H9 (cell line): ENCODE results near the gene ITGA11. TPM values are rescaled to one million over a fixed set of nuclear protein-coding genes. Genes with fewer than 3 reads are reported as not detected.

ENCODE experiments used
- DNase-seq: peaks from one replicate; pipeline ENCODE4 v3.0.0-alpha.2; 2017
- H2AFZ ChIP-seq: one replicate; pipeline ENCODE4 v1.6.1; 2013; ENCODE audit warnings: mild to moderate bottlenecking, low read length, control low read depth, moderate library complexity
- H2AK5ac ChIP-seq: 2 replicates; pipeline ENCODE4 v1.6.1; 2013; ENCODE audit warnings: low read length, control low read depth, mixed read lengths; ENCODE audit not compliant: insufficient read length
- H2BK120ac ChIP-seq: one replicate; pipeline ENCODE4 v1.6.1; 2013; ENCODE audit warnings: low read depth, mild to moderate bottlenecking, low read length, control low read depth, inconsistent platforms; ENCODE audit not compliant: poor library complexity, severe bottlenecking
- H2BK12ac ChIP-seq: 2 replicates; pipeline ENCODE4 v1.6.1; 2013; ENCODE audit warnings: low read length, control low read depth, mixed read lengths, low read depth; ENCODE audit not compliant: insufficient read length
- H2BK15ac ChIP-seq: 2 replicates; pipeline ENCODE4 v1.6.1; 2013; ENCODE audit warnings: low read depth, low read length, control low read depth
- H2BK20ac ChIP-seq: one replicate; pipeline ENCODE4 v1.6.1; 2013; ENCODE audit warnings: low read depth, mild to moderate bottlenecking, low read length, control low read depth, inconsistent platforms; ENCODE audit not compliant: poor library complexity, severe bottlenecking
- H2BK5ac ChIP-seq: 2 replicates; pipeline ENCODE4 v1.6.1; 2013; ENCODE audit warnings: low read length, control low read depth, mixed read lengths; ENCODE audit not compliant: insufficient read length
- H3K14ac ChIP-seq: 2 replicates; pipeline ENCODE4 v1.6.1; 2013; ENCODE audit warnings: low read length, control low read depth; ENCODE audit not compliant: insufficient read depth
- H3K18ac ChIP-seq: 2 replicates; pipeline ENCODE4 v1.6.1; 2013; ENCODE audit warnings: low read depth, mild to moderate bottlenecking, mixed read lengths, low read length, control low read depth; ENCODE audit not compliant: insufficient read length
- H3K23ac ChIP-seq: 2 replicates; pipeline ENCODE4 v1.6.1; 2013; ENCODE audit warnings: low read length, control low read depth, mixed read lengths, low read depth; ENCODE audit not compliant: insufficient read length
- H3K23me2 ChIP-seq: 2 replicates; pipeline ENCODE4 v1.6.1; 2013; ENCODE audit warnings: low read depth, mild to moderate bottlenecking, mixed read lengths, low read length, control low read depth; ENCODE audit not compliant: insufficient read length, poor library complexity, severe bottlenecking
- H3K27ac ChIP-seq: 2 replicates; pipeline ENCODE4 v1.5.1; 2013; ENCODE audit warnings: low read length, control low read depth, mixed read lengths, low read depth; ENCODE audit not compliant: insufficient read length
- H3K27me3 ChIP-seq: 2 replicates; pipeline ENCODE4 v1.6.1; 2013; ENCODE audit warnings: low read length, control low read depth, inconsistent platforms; ENCODE audit not compliant: insufficient read depth
- H3K4ac ChIP-seq: 2 replicates; pipeline ENCODE4 v1.6.1; 2013; ENCODE audit warnings: low read depth, mild to moderate bottlenecking, control low read depth, inconsistent platforms, low read length, moderate library complexity
- H3K4me1 ChIP-seq: 2 replicates; pipeline ENCODE4 v1.6.1; 2013; ENCODE audit warnings: low read length, control low read depth, inconsistent platforms; ENCODE audit not compliant: insufficient read depth
- H3K4me2 ChIP-seq: 2 replicates; pipeline ENCODE4 v1.6.1; 2013; ENCODE audit warnings: low read length, control low read depth, mixed read lengths; ENCODE audit not compliant: insufficient read length, insufficient read depth
- H3K56ac ChIP-seq: 2 replicates; pipeline ENCODE4 v1.6.1; 2013; ENCODE audit warnings: low read depth, mild to moderate bottlenecking, mixed read lengths, low read length, control low read depth; ENCODE audit not compliant: insufficient read length
- H3K79me1 ChIP-seq: 2 replicates; pipeline ENCODE4 v1.6.1; 2013; ENCODE audit warnings: low read depth, mild to moderate bottlenecking, moderate library complexity, low read length, control low read depth, inconsistent platforms; ENCODE audit not compliant: insufficient read depth, poor library complexity, severe bottlenecking
- H3K79me2 ChIP-seq: 2 replicates; pipeline ENCODE4 v1.6.1; 2013; ENCODE audit warnings: low read length, control low read depth, inconsistent platforms; ENCODE audit not compliant: insufficient read depth
- H3K9ac ChIP-seq: 2 replicates; pipeline ENCODE4 v1.6.1; 2013; ENCODE audit warnings: low read length, control low read depth, mixed read lengths; ENCODE audit not compliant: insufficient read length; ENCODE audit errors: extremely low read depth
- H3K9me3 ChIP-seq: one replicate; pipeline ENCODE4 v1.6.1; 2013; ENCODE audit warnings: low read depth, low read length, inconsistent platforms; ENCODE audit not compliant: control insufficient read depth
- H3T11ph ChIP-seq: one replicate; pipeline ENCODE4 v1.6.1; 2013; ENCODE audit warnings: mild to moderate bottlenecking, low read length, control low read depth, inconsistent platforms
- H4K20me1 ChIP-seq: one replicate; pipeline ENCODE4 v1.6.1; 2013; ENCODE audit not compliant: control insufficient read depth, insufficient read length, insufficient read depth
- H4K5ac ChIP-seq: 2 replicates; pipeline ENCODE4 v1.6.1; 2013; ENCODE audit warnings: low read depth, mild to moderate bottlenecking, mixed read lengths, low read length, control low read depth; ENCODE audit not compliant: insufficient read length
- H4K8ac ChIP-seq: replicated peaks from 2 replicates; pipeline ENCODE4 v1.6.1; 2013; ENCODE audit warnings: low read length, control low read depth, mixed read lengths, low read depth; ENCODE audit not compliant: insufficient read length
- H4K91ac ChIP-seq: 2 replicates; pipeline ENCODE4 v1.6.1; 2013; ENCODE audit warnings: low read depth, mild to moderate bottlenecking, moderate library complexity, mixed read lengths, low read length, control low read depth; ENCODE audit not compliant: insufficient read length
- H3K27ac Mint-ChIP-seq, 3 experiments: 2 replicates in 2 of 3; 3 replicates in 1 of 3; pipeline ENCODE4 v1.8.0; 2020 to 2021; ENCODE audit warnings: mixed read lengths in 3 of 3, mild to moderate bottlenecking in 1 of 3, moderate library complexity in 1 of 3
- H3K27me3 Mint-ChIP-seq: 2 replicates; pipeline ENCODE4 v1.8.0; 2021; ENCODE audit warnings: low read depth, mild to moderate bottlenecking, moderate library complexity, mixed read lengths
- H3K36me3 Mint-ChIP-seq, 3 experiments: 2 replicates in 2 of 3; 3 replicates in 1 of 3; pipeline ENCODE4 v1.8.0; 2020 to 2021; ENCODE audit warnings: low read depth in 3 of 3, mixed read lengths in 3 of 3; ENCODE audit not compliant: insufficient read depth in 1 of 3
- H3K4me1 Mint-ChIP-seq, 2 experiments: 2 replicates each; pipeline ENCODE4 v1.8.0; 2020; ENCODE audit warnings: mixed read lengths in 2 of 2
- H3K4me3 Mint-ChIP-seq, 2 experiments: 2 replicates in 1 of 2; 3 replicates in 1 of 2; pipeline ENCODE4 v1.8.0; 2020 to 2021; ENCODE audit warnings: mild to moderate bottlenecking in 2 of 2, mixed read lengths in 2 of 2, moderate library complexity in 1 of 2
- H3K9me3 Mint-ChIP-seq, 2 experiments: 2 replicates in 1 of 2; 3 replicates in 1 of 2; pipeline ENCODE4 v1.8.0; 2020; ENCODE audit warnings: mild to moderate bottlenecking in 2 of 2, mixed read lengths in 2 of 2, moderate library complexity in 1 of 2
- WGBS: extraction: QIAGEN DNeasy Blood & Tissue Kit; methylation state at CpG from one replicate; pipeline ENCODE4 v1.1.7; 2013; ENCODE audit warnings: missing lambda C conversion rate, low lambda C conversion rate, mixed read lengths; ENCODE audit not compliant: insufficient read length; ENCODE audit errors: extremely low coverage; 5-methylcytosine and 5-hydroxymethylcytosine counted together
- total RNA-seq: library from RNA; stranded (reverse); gene quantifications from 2 replicates; pipeline ENCODE4 v1.2.1, GENCODE V29; 2021
- TF ChIP-seq, protein P1 (sequence below): fragments of 200-600 bp; sonication (generic); conservative IDR thresholded peaks from 3 replicates; pipeline ENCODE4 v1.8.0; 2021; ENCODE audit warnings: antibody characterized with exemption, mild to moderate bottlenecking

ITGA11 gene
- total RNA-seq, 1 experiment from 2014 or later, result 0.07 TPM

DNA sequence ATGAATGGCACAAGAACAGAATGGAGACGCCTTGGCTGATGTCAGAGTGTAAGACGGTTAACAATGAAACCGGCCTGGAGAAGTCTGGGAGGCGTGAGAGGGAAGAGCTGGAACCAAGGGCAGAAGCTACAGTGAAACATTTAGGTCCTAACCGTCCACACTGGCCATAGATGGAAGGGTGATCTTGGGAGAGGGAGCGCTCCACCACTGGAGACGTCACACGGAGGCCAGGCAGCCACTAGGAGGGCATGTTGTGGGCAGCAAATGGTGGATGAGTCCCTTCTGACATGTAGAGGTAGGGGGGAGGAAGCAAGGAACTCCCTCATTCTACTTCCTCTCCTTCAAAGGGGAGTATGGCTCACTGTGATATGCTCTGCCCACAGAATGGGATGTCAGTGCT, 130.7 kb downstream of the ITGA11 start:
- H3K9me3 Mint-ChIP-seq, result no peaks in the 10 kb centered on the region
- no peak for DNase-seq
- H3K79me1 ChIP-seq, result no peaks in the 10 kb centered on the region
- peaks cover 24 to 26% of the 10 kb centered on the region in 2 experiments for H3K4me1 Mint-ChIP-seq
- H4K91ac ChIP-seq, result no peak overlapping the region
- H3K4me2 ChIP-seq, result no peak overlapping the region
- no peak overlapping the region for H2BK120ac ChIP-seq
- H3K27me3 ChIP-seq, result no peaks in the 10 kb centered on the region
- H3K36me3 Mint-ChIP-seq, result peaks cover 0 to 10% (median 5%) of the 10 kb centered on the region in 3 experiments; a peak in 3 of 7 replicates
- no peak overlapping the region for H3K4me3 Mint-ChIP-seq
- no peak overlapping the region for H3K23ac ChIP-seq
- WGBS, result no CpG with 5 or more reads among the region's 8 CpGs
- no peak overlapping the region for H3K18ac ChIP-seq
- TF ChIP-seq, protein P1, sequence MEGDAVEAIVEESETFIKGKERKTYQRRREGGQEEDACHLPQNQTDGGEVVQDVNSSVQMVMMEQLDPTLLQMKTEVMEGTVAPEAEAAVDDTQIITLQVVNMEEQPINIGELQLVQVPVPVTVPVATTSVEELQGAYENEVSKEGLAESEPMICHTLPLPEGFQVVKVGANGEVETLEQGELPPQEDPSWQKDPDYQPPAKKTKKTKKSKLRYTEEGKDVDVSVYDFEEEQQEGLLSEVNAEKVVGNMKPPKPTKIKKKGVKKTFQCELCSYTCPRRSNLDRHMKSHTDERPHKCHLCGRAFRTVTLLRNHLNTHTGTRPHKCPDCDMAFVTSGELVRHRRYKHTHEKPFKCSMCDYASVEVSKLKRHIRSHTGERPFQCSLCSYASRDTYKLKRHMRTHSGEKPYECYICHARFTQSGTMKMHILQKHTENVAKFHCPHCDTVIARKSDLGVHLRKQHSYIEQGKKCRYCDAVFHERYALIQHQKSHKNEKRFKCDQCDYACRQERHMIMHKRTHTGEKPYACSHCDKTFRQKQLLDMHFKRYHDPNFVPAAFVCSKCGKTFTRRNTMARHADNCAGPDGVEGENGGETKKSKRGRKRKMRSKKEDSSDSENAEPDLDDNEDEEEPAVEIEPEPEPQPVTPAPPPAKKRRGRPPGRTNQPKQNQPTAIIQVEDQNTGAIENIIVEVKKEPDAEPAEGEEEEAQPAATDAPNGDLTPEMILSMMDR, result no peak
- no peak overlapping the region for H4K8ac ChIP-seq
- peaks cover 2% of the 10 kb centered on the region; the same call in 1 of the 2 replicates for H3K27me3 Mint-ChIP-seq
- H3K9me3 ChIP-seq, result no peaks in the 10 kb centered on the region
- no peak overlapping the region for H3K4ac ChIP-seq
- H3K27ac Mint-ChIP-seq, result peak overlapping the region in 1 of 3 experiments; percentile 11; a peak in 2 of 7 replicates
- no peak overlapping the region for H3K56ac ChIP-seq
- H3K23me2 ChIP-seq, result no peaks in the 10 kb centered on the region
- no peak overlapping the region for H2AFZ ChIP-seq
- no peak overlapping the region for H3T11ph ChIP-seq
- H3K79me2 ChIP-seq, result no peaks in the 10 kb centered on the region
- H3K4me1 ChIP-seq, result no peaks in the 10 kb centered on the region; the same call in 1 of the 2 replicates
- no peak overlapping the region for H2AK5ac ChIP-seq
- no peak overlapping the region for H4K5ac ChIP-seq
- no peak overlapping the region for H2BK20ac ChIP-seq
- H3K9ac ChIP-seq, result no peak overlapping the region
- no peak overlapping the region for H2BK15ac ChIP-seq
- H3K27ac ChIP-seq, result no peak overlapping the region
- no peaks in the 10 kb centered on the region for H4K20me1 ChIP-seq
- no peak overlapping the region for H3K14ac ChIP-seq
- H2BK5ac ChIP-seq, result no peak overlapping the region
- no peak overlapping the region for H2BK12ac ChIP-seq
